ENCODE data around the gene JAKMIP2.

JAKMIP2 gene

DNA sequence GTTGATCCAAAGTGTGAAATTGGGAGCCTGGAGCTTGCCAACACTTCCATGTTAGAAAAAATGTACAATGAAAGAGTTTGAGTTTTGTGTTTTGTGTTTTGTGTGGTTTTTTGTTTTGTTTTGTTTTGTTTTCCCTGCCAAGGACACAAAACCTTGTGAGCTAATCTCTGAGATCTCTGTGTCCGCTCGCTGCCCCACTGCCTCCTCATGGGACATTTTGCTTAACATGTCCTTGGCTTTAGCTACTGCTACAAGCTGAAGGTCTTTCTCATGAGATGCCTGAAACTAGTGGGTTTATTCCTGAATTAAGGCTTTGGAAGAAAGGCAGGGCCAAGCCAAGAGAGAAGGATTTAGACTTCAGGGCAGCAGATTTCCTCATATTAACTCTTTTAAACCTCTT, 7.3 kb upstream of the JAKMIP2 start:
- no peak for DNase-seq

DNA sequence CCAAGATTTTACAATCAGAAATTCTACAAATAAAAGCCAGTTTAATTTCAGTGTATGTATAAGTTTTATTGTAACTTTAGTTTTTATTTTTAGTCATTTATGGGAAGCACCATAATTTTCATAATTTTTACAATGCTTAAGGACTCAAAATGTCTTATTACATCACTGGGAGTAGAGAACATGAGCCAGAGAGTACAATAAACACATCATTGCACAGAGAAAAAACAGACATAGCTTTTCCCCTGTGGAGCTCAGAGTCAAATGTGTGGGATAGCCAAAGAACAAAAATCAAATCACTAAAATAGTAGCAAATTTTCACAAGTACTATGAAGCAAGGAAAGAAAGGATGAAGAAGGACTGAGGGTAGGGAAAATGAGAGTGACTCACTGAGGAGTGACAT, 5.5 kb upstream of the JAKMIP2 start:
- H3K4me1 ChIP-seq (ENCODE audit: control insufficient read depth in 1 of 2, insufficient read depth in 2 of 2, low read length in 2 of 2): no peaks in the 10 kb centered on the region
- no peaks in the 10 kb centered on the region for H3K27me3 ChIP-seq (ENCODE audit: insufficient read depth, low read length)
- no peaks in the 10 kb centered on the region for H3K9me3 ChIP-seq (ENCODE audit: insufficient read depth, low read depth, low read length)
- no peak overlapping the region for H2BK12ac ChIP-seq (ENCODE audit: low read length)
- H3K4ac ChIP-seq (ENCODE audit: low read depth, low read length): no peak overlapping the region
- H2BK120ac ChIP-seq (ENCODE audit: insufficient read depth, low read length, poor library complexity): no peak overlapping the region
- no peak overlapping the region for H3K14ac ChIP-seq (ENCODE audit: low read length)
- no peak overlapping the region for H2AFZ ChIP-seq (ENCODE audit: insufficient read depth, low read length, poor library complexity)
- H2AK5ac ChIP-seq (ENCODE audit: low read length): no peak overlapping the region
- no peak overlapping the region for H3K23ac ChIP-seq (ENCODE audit: low read length)
- H2BK5ac ChIP-seq (ENCODE audit: low read depth, low read length, poor library complexity): no peak overlapping the region
- H3K4me2 ChIP-seq (ENCODE audit: low read length): no peak overlapping the region
- H3K36me3 ChIP-seq (ENCODE audit: control insufficient read depth in 1 of 2, insufficient read depth in 2 of 2, low read length in 2 of 2): no peaks in the 10 kb centered on the region
- H3K79me1 ChIP-seq (ENCODE audit: low read length): no peaks in the 10 kb centered on the region
- H3K27ac ChIP-seq (ENCODE audit: low read depth, low read length): no peak overlapping the region
- H3K4me3 ChIP-seq (ENCODE audit: low read depth, low read length): no peak overlapping the region
- H4K8ac ChIP-seq (ENCODE audit: low read depth, low read length): no peak overlapping the region
- no peak overlapping the region for H3K18ac ChIP-seq (ENCODE audit: low read length)
- H4K91ac ChIP-seq (ENCODE audit: low read depth, low read length): no peak overlapping the region
- no peaks in the 10 kb centered on the region for H3K79me2 ChIP-seq (ENCODE audit: control insufficient read depth, insufficient read depth, low read length, poor library complexity)
- no peak overlapping the region for H4K12ac ChIP-seq (ENCODE audit: low read depth, low read length)
- no peak for DNase-seq
- H3K9ac ChIP-seq (ENCODE audit: low read length): no peak overlapping the region

More for the DNA sequence above, 7.3 kb upstream of the JAKMIP2 start:
- Histone ChIP-seq H2BK5ac (ENCODE audit: low read depth, low read length, poor library complexity) (no peak overlapping the region), H3K27me3 (ENCODE audit: insufficient read depth, low read length) (no peaks in the 10 kb centered on the region), H3K14ac (ENCODE audit: low read length) (no peak overlapping the region), H3K4me2 (ENCODE audit: low read length) (no peak overlapping the region), H3K9ac (ENCODE audit: low read length) (no peak overlapping the region), H3K79me2 (ENCODE audit: control insufficient read depth, insufficient read depth, low read length, poor library complexity) (no peaks in the 10 kb centered on the region), H3K27ac (ENCODE audit: low read depth, low read length) (no peak overlapping the region), H2BK12ac (ENCODE audit: low read length) (no peak overlapping the region), H3K4ac (ENCODE audit: low read depth, low read length) (no peak overlapping the region), H3K18ac (ENCODE audit: low read length) (no peak overlapping the region), H3K4me3 (ENCODE audit: low read depth, low read length) (no peak overlapping the region), H3K36me3 (ENCODE audit: control insufficient read depth in 1 of 2, insufficient read depth in 2 of 2, low read length in 2 of 2) (no peaks in the 10 kb centered on the region), H4K91ac (ENCODE audit: low read depth, low read length) (no peak overlapping the region), H2BK120ac (ENCODE audit: insufficient read depth, low read length, poor library complexity) (no peak overlapping the region), H2AK5ac (ENCODE audit: low read length) (no peak overlapping the region), H4K8ac (ENCODE audit: low read depth, low read length) (no peak overlapping the region), H3K23ac (ENCODE audit: low read length) (no peak overlapping the region), H3K4me1 (ENCODE audit: control insufficient read depth in 1 of 2, insufficient read depth in 2 of 2, low read length in 2 of 2) (no peaks in the 10 kb centered on the region), H3K9me3 (ENCODE audit: insufficient read depth, low read depth, low read length) (no peaks in the 10 kb centered on the region), H4K12ac (ENCODE audit: low read depth, low read length) (no peak overlapping the region), H2AFZ (ENCODE audit: insufficient read depth, low read length, poor library complexity) (no peak overlapping the region), H3K79me1 (ENCODE audit: low read length) (no peaks in the 10 kb centered on the region)
- WGBS (ENCODE audit: extremely low coverage, insufficient coverage, insufficient read length): no CpG with 5 or more reads among the region's 2 CpGs

DNA sequence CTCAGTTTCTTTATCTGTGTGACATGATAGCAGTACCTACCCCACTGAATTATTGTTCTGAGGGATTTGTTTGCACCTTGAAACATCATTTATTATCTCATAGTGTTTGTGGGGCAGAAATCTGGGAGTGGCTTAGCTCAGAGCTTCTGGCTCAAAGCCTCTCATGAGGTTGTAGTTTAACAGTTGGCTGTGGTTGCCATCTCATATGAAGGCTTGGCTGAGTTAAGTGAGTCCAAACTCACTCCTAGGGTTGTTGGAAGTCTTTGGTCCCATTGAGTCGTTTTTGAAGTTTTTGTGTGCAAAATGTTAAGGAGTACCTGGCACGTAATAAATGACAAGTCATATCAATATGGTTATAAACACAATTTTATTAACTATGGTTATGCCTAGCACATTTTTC, 3.6 kb upstream of the JAKMIP2 start:
- Histone ChIP-seq H3K4ac (ENCODE audit: low read depth, low read length) (no peak overlapping the region), H3K18ac (ENCODE audit: low read length) (no peak overlapping the region), H3K79me2 (ENCODE audit: control insufficient read depth, insufficient read depth, low read length, poor library complexity) (no peaks in the 10 kb centered on the region), H3K79me1 (ENCODE audit: low read length) (no peaks in the 10 kb centered on the region), H3K14ac (ENCODE audit: low read length) (no peak overlapping the region), H2BK120ac (ENCODE audit: insufficient read depth, low read length, poor library complexity) (no peak overlapping the region), H2AK5ac (ENCODE audit: low read length) (no peak overlapping the region), H4K91ac (ENCODE audit: low read depth, low read length) (no peak overlapping the region), H3K27me3 (ENCODE audit: insufficient read depth, low read length) (no peaks in the 10 kb centered on the region), H4K12ac (ENCODE audit: low read depth, low read length) (no peak overlapping the region), H3K4me2 (ENCODE audit: low read length) (no peak overlapping the region), H2BK12ac (ENCODE audit: low read length) (no peak overlapping the region), H3K27ac (ENCODE audit: low read depth, low read length) (no peak overlapping the region), H2AFZ (ENCODE audit: insufficient read depth, low read length, poor library complexity) (no peak overlapping the region), H3K4me1 (ENCODE audit: control insufficient read depth in 1 of 2, insufficient read depth in 2 of 2, low read length in 2 of 2) (peaks cover 4 to 5% of the 10 kb centered on the region in 2 experiments), H2BK5ac (ENCODE audit: low read depth, low read length, poor library complexity) (no peak overlapping the region), H3K36me3 (ENCODE audit: control insufficient read depth in 1 of 2, insufficient read depth in 2 of 2, low read length in 2 of 2) (no peaks in the 10 kb centered on the region), H3K23ac (ENCODE audit: low read length) (no peak overlapping the region), H3K4me3 (ENCODE audit: low read depth, low read length) (no peak overlapping the region), H4K8ac (ENCODE audit: low read depth, low read length) (no peak overlapping the region), H3K9ac (ENCODE audit: low read length) (no peak overlapping the region), H3K9me3 (ENCODE audit: insufficient read depth, low read depth, low read length) (no peaks in the 10 kb centered on the region)
- no peak for DNase-seq
- no CpG with 5 or more reads among the region's 2 CpGs for WGBS (ENCODE audit: extremely low coverage, insufficient coverage, insufficient read length)

DNA sequence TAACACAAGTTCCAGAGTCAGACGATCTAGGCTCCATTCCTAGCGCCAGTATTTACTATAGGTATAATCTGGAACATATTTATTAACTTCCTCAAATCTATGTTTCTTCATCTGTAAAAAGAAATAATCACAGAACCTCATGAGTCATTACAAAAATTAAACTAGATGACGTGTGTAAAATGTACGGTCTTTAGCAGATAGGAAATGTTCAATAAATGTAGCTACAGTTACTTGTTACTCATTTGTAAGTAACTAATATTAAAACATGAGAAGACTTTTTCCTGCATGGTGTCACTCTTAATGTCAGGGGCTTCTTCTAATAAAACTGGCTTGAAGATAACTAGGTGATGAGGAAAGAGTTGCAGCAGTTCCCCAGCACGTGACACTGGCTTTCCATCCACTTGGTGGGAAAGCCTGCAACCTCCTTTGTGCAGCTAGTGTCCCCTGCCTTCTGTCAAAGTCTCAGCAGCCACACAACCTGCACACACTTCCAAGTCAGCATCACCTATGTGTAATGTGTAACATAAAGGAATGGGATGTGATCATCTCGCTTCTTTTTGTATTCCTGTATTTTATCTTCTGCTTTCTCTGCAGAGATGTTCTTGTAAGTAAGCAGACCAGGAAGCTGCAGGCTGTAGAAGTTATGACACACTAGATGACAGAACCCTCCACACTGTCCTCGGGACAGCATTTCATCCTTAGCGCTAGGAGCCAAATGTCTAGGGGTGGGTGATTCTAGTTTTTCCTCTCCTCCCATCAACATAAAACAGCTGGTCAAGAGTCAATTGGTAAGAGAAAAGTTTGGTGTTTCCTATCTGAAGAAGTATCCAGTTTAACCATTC, 1.8 kb upstream of the JAKMIP2 start:
- no peak overlapping the region for H2BK120ac ChIP-seq (ENCODE audit: insufficient read depth, low read length, poor library complexity)
- H3K27me3 ChIP-seq (ENCODE audit: insufficient read depth, low read length): no peaks in the 10 kb centered on the region
- no peak overlapping the region for H3K18ac ChIP-seq (ENCODE audit: low read length)
- no peak overlapping the region for H3K4me2 ChIP-seq (ENCODE audit: low read length)
- no peak overlapping the region for H2AFZ ChIP-seq (ENCODE audit: insufficient read depth, low read length, poor library complexity)
- H4K91ac ChIP-seq (ENCODE audit: low read depth, low read length): no peak overlapping the region
- no peak overlapping the region for H3K23ac ChIP-seq (ENCODE audit: low read length)
- H3K36me3 ChIP-seq (ENCODE audit: control insufficient read depth in 1 of 2, insufficient read depth in 2 of 2, low read length in 2 of 2): no peaks in the 10 kb centered on the region
- no peak overlapping the region for H4K12ac ChIP-seq (ENCODE audit: low read depth, low read length)
- no peak overlapping the region for H3K4me3 ChIP-seq (ENCODE audit: low read depth, low read length)
- no peak overlapping the region for H4K8ac ChIP-seq (ENCODE audit: low read depth, low read length)
- DNase-seq: no peak
- no peak overlapping the region for H3K4ac ChIP-seq (ENCODE audit: low read depth, low read length)
- peaks cover 4 to 5% of the 10 kb centered on the region in 2 experiments for H3K4me1 ChIP-seq (ENCODE audit: control insufficient read depth in 1 of 2, insufficient read depth in 2 of 2, low read length in 2 of 2)
- H3K27ac ChIP-seq (ENCODE audit: low read depth, low read length): no peak overlapping the region
- no peak overlapping the region for H3K14ac ChIP-seq (ENCODE audit: low read length)
- H2BK5ac ChIP-seq (ENCODE audit: low read depth, low read length, poor library complexity): no peak overlapping the region
- no CpG with 5 or more reads among the region's 8 CpGs for WGBS (ENCODE audit: extremely low coverage, insufficient coverage, insufficient read length)
- no peaks in the 10 kb centered on the region for H3K79me1 ChIP-seq (ENCODE audit: low read length)
- no peaks in the 10 kb centered on the region for H3K79me2 ChIP-seq (ENCODE audit: control insufficient read depth, insufficient read depth, low read length, poor library complexity)
- H3K9me3 ChIP-seq (ENCODE audit: insufficient read depth, low read depth, low read length): no peaks in the 10 kb centered on the region
- no peak overlapping the region for H3K9ac ChIP-seq (ENCODE audit: low read length)
- H2AK5ac ChIP-seq (ENCODE audit: low read length): no peak overlapping the region
- H2BK12ac ChIP-seq (ENCODE audit: low read length): no peak overlapping the region
